Dendritic cell treated with granulocyte-macrophage colony-stimulating factor and Interleukin-4, amounts not matched to agents 40 ng/mL and 50 ng/mL, for 4 days (primary cell): ENCODE data around the gene MASP2.
A peak's percentile ranks its signal among the peaks of the same experiment; 100 is the strongest.
"Not testable (repeated sequence)": the region's sequence is repeated elsewhere in the genome, so short reads cannot be mapped to it uniquely, and the experiment has no call there.

Experiments used
- H3K27ac Mint-ChIP-seq: one replicate; pipeline ENCODE4 v1.8.0; 2022; ENCODE audit warnings: mild to moderate bottlenecking, mixed read lengths
- H3K27me3 Mint-ChIP-seq: one replicate; pipeline ENCODE4 v1.8.0; 2022; ENCODE audit warnings: mild to moderate bottlenecking, mixed read lengths
- H3K36me3 Mint-ChIP-seq: one replicate; pipeline ENCODE4 v1.8.0; 2022; ENCODE audit warnings: low read depth, mixed read lengths
- H3K4me1 Mint-ChIP-seq: one replicate; pipeline ENCODE4 v1.8.0; 2022; ENCODE audit warnings: low read depth, mixed read lengths
- H3K4me3 Mint-ChIP-seq: one replicate; pipeline ENCODE4 v1.8.0; 2022; ENCODE audit warnings: mild to moderate bottlenecking, moderate library complexity, mixed read lengths
- H3K9me3 Mint-ChIP-seq: one replicate; pipeline ENCODE4 v1.8.0; 2022; ENCODE audit warnings: mixed read lengths
- intact Hi-C: fragments of 100-400 bp; cut with micrococcal nuclease; formaldehyde crosslinking; loops from one replicate; pipeline ENCODE4 v1.15.0; 2022

Gene MASP2

GRCh38 chr1:11013160-11013531 is 33.9 kb downstream of the MASP2 start:
- Mint-ChIP-seq H3K9me3 (no peaks in the 10 kb centered on the region), H3K27ac (peak overlapping the region; percentile 99), H3K4me3 (peak overlapping the region; percentile 83), H3K4me1 (peaks cover 17% of the 10 kb centered on the region), H3K27me3 (no peaks in the 10 kb centered on the region), H3K36me3 (peaks cover 59% of the 10 kb centered on the region)
- intact Hi-C loops = loop anchor here (2.0 to 5.0 kb wide), 2 partner anchors 46 to 86 kb away; partner anchors contain the start of gene EXOSC10

- peak within 1 kb of the TSS; percentile 99 for H3K27ac Mint-ChIP-seq
- peaks cover 53% of the 10 kb centered on the region for H3K36me3 Mint-ChIP-seq
- H3K27me3 Mint-ChIP-seq = no peaks in the 10 kb centered on the region
- H3K4me3 Mint-ChIP-seq = peak within 1 kb of the TSS; percentile 83
- H3K9me3 Mint-ChIP-seq = no peaks in the 10 kb centered on the region
- intact Hi-C loops = loop anchor here (2.0 to 5.0 kb wide), 2 partner anchors 45 to 86 kb away; partner anchors contain the start of gene EXOSC10
- peaks cover 17% of the 10 kb centered on the region for H3K4me1 Mint-ChIP-seq
Measured at GRCh38 chr1:11012260-11013159, 34.5 kb downstream of the MASP2 start, which contains the start of gene TARDBP. TSS of gene TARDBP (plus strand) at chr1:11012654. CDS start at chr1:11013728, 1,074 bp downstream.

- Mint-ChIP-seq H3K27ac (no peak overlapping the region), H3K9me3 (peaks cover 15% of the 10 kb centered on the region), H3K4me3 (no peak overlapping the region), H3K27me3 (no peaks in the 10 kb centered on the region), H3K36me3 (no peaks in the 10 kb centered on the region), H3K4me1 (no peaks in the 10 kb centered on the region)
- intact Hi-C loops = no loop called here
Measured at GRCh38 chr1:11000526-11000925, 46.5 kb downstream of the MASP2 start.

DNA sequence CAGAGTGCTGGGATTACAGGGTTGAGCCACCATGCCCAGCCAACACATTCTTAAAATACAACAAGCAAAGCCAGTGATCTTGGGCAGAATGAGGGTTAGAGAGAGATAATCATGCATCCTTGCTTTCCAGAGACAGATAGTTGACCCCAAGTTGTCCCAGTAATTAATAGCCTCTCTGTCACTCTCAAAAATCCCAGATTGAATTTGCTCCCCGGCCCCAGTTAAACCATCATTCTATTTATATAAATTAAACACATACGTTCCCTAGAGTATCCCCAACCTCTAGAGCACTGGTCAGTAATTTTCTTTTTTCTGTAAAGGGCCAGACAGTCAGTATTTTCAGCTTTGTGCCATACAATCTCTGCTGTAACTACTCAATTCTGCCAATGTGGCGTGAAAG is 50.9 kb downstream of the MASP2 start:
- Mint-ChIP-seq H3K36me3 (no peaks in the 10 kb centered on the region), H3K27ac (no peak overlapping the region), H3K9me3 (peaks cover 15% of the 10 kb centered on the region), H3K4me3 (no peak overlapping the region), H3K27me3 (no peaks in the 10 kb centered on the region), H3K4me1 (no peaks in the 10 kb centered on the region)
- intact Hi-C loops = no loop called here

GRCh38 chr1:10992864-10993263 is 54.2 kb downstream of the MASP2 start:
- H3K27me3 Mint-ChIP-seq = no peaks in the 10 kb centered on the region
- intact Hi-C loops = no loop called here
- no peaks in the 10 kb centered on the region for H3K9me3 Mint-ChIP-seq
- H3K4me3 Mint-ChIP-seq = no peak overlapping the region
- H3K36me3 Mint-ChIP-seq = no peaks in the 10 kb centered on the region
- H3K27ac Mint-ChIP-seq = no peak overlapping the region
- H3K4me1 Mint-ChIP-seq = peaks cover 2% of the 10 kb centered on the region

DNA sequence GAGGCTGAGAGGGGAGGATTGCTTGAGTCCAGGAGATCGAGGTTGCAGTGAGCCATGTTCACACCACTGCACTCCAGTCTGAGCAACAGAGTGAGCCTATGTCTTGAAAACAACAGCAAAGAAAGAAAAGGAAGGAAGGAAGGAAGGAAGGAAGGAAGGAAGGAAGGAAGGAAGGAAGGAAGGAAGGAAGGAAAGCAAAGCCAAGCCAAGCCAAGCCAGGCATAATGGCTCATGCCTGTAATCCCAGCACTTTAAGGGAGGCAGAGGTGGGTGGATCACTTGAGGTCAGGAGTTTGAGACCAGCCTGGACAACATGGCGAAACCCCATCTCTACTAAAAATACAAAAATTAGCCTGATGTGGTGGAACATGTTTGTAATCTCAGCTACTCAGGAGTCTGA is 55.0 kb downstream of the MASP2 start:
- intact Hi-C loops, H3K27ac Mint-ChIP-seq, H3K4me3 Mint-ChIP-seq, H3K27me3 Mint-ChIP-seq, H3K36me3 Mint-ChIP-seq, H3K9me3 Mint-ChIP-seq, H3K4me1 Mint-ChIP-seq: not testable (repeated sequence)

GRCh38 chr1:10990828-10991227 is 56.2 kb downstream of the MASP2 start:
- intact Hi-C loops = no loop called here
- no peaks in the 10 kb centered on the region for H3K36me3 Mint-ChIP-seq
- H3K9me3 Mint-ChIP-seq = no peaks in the 10 kb centered on the region
- no peaks in the 10 kb centered on the region for H3K27me3 Mint-ChIP-seq
- peaks cover 9% of the 10 kb centered on the region for H3K4me1 Mint-ChIP-seq
- no peak overlapping the region for H3K27ac Mint-ChIP-seq
- H3K4me3 Mint-ChIP-seq = no peak overlapping the region

- peaks cover 17% of the 10 kb centered on the region for H3K4me1 Mint-ChIP-seq
- H3K9me3 Mint-ChIP-seq, H3K27me3 Mint-ChIP-seq, H3K4me3 Mint-ChIP-seq, H3K27ac Mint-ChIP-seq, intact Hi-C loops, H3K36me3 Mint-ChIP-seq: not testable (repeated sequence)
Measured at GRCh38 chr1:10989920-10990516, 57.0 kb downstream of the MASP2 start.

GRCh38 chr1:10989095-10989494 is 57.9 kb downstream of the MASP2 start:
- H3K4me3 Mint-ChIP-seq = no peak overlapping the region
- H3K9me3 Mint-ChIP-seq = no peaks in the 10 kb centered on the region
- intact Hi-C loops = no loop called here
- H3K27ac Mint-ChIP-seq = no peak overlapping the region
- no peaks in the 10 kb centered on the region for H3K36me3 Mint-ChIP-seq
- peaks cover 17% of the 10 kb centered on the region for H3K4me1 Mint-ChIP-seq
- H3K27me3 Mint-ChIP-seq = no peaks in the 10 kb centered on the region

- Mint-ChIP-seq H3K4me3 (no peak overlapping the region), H3K9me3 (no peaks in the 10 kb centered on the region), H3K36me3 (no peaks in the 10 kb centered on the region), H3K27me3 (peaks cover 3% of the 10 kb centered on the region), H3K4me1 (peaks cover 17% of the 10 kb centered on the region), H3K27ac (no peak overlapping the region)
- intact Hi-C loops = no loop called here
Measured at GRCh38 chr1:10987840-10988417, 59.1 kb downstream of the MASP2 start.

DNA sequence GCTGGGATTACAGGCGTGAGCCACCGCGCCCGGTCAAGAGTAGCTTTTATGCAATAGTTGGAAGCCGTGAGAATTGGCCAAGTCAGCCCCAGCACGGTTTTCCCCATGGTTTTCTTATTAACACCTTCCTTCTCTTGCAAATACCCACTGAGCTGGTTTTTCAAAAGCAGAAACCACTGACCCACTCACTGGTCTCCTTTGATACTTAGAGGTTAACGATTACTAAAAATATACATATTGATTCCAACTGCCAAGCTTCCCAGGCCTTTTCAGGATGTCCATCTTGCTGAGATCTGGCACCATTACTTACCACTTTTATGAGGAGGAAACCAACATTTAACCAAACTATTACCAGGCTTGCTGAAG is 60.5 kb downstream of the MASP2 start:
- peaks cover 8% of the 10 kb centered on the region for H3K27me3 Mint-ChIP-seq
- no peaks in the 10 kb centered on the region for H3K9me3 Mint-ChIP-seq
- H3K4me1 Mint-ChIP-seq = peaks cover 17% of the 10 kb centered on the region
- intact Hi-C loops = no loop called here
- H3K36me3 Mint-ChIP-seq = no peaks in the 10 kb centered on the region
- no peak overlapping the region for H3K4me3 Mint-ChIP-seq
- H3K27ac Mint-ChIP-seq = no peak overlapping the region

GRCh38 chr1:10980841-10981727 is 66.0 kb downstream of the MASP2 start:
- Mint-ChIP-seq H3K4me3 (no peak overlapping the region), H3K4me1 (peaks cover 42% of the 10 kb centered on the region), H3K36me3 (no peaks in the 10 kb centered on the region), H3K9me3 (no peaks in the 10 kb centered on the region), H3K27ac (peak overlapping the region; percentile 79), H3K27me3 (peaks cover 33% of the 10 kb centered on the region)
- intact Hi-C loops = no loop called here

DNA sequence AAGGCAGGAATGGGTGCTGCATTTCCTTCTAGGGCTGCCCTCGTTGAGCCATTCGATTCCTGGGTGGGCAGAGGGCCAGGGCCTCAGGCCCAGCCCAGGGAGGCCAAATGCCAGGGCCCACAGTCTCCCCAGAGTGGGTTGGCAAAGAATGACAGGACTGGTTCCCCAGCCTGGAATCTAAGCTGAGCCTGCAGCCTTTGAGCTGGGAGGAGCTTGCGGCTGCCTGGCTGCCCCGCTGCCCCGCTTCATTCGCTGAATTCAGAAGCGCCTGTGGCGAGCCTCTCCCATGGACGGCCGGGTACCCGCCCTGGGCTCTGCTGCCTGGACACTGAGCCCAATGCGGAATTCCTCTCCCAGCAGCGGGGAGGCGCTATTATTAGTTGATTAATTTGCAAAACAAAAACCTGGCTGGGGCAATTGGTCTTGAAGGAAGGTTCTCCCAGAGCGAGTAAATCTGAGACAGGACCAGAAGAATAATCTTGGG is 66.9 kb downstream of the MASP2 start:
- H3K4me3 Mint-ChIP-seq = no peak overlapping the region
- H3K36me3 Mint-ChIP-seq = no peaks in the 10 kb centered on the region
- peaks cover 33% of the 10 kb centered on the region for H3K27me3 Mint-ChIP-seq
- peaks cover 39% of the 10 kb centered on the region for H3K4me1 Mint-ChIP-seq
- H3K9me3 Mint-ChIP-seq = no peaks in the 10 kb centered on the region
- intact Hi-C loops = no loop called here
- peak overlapping the region; percentile 79 for H3K27ac Mint-ChIP-seq
